Activated T-helper 17 cell treated with anti-CD3 and anti-CD28 coated beads, Interleukin-2, amount 50 U/mL, for 72 hours (primary cell): Measurements from ENCODE around the gene MLF2. TPM values are rescaled to one million over a fixed set of nuclear protein-coding genes. Genes with fewer than 3 reads are reported as not detected.
"Not testable (repeated sequence)": the region's sequence is repeated elsewhere in the genome, so short reads cannot be mapped to it uniquely, and the experiment has no call there.

Experiments
- ATAC-seq: fragments of 150-1000 bp; cut with Tn5 transposase; replicated peaks from 2 replicates; pipeline ENCODE4 v1.10.0; 2021; ENCODE audit warnings: mild to moderate bottlenecking, moderate library complexity
- H3K27ac Mint-ChIP-seq: one replicate; pipeline ENCODE4 v1.8.0; 2022; ENCODE audit warnings: mixed read lengths
- H3K27me3 Mint-ChIP-seq: one replicate; pipeline ENCODE4 v1.8.0; 2022; ENCODE audit warnings: mixed read lengths
- H3K36me3 Mint-ChIP-seq: one replicate; pipeline ENCODE4 v1.8.0; 2022; ENCODE audit warnings: low read depth, mild to moderate bottlenecking, mixed read lengths
- H3K4me1 Mint-ChIP-seq: one replicate; pipeline ENCODE4 v1.8.0; 2022; ENCODE audit warnings: mixed read lengths
- H3K4me3 Mint-ChIP-seq: one replicate; pipeline ENCODE4 v1.8.0; 2022; ENCODE audit warnings: mild to moderate bottlenecking, mixed read lengths
- H3K9me3 Mint-ChIP-seq: one replicate; pipeline ENCODE4 v1.8.0; 2022; ENCODE audit warnings: mixed read lengths
- total RNA-seq, 2 donors: library from RNA; stranded (reverse); gene quantifications; one replicate each; pipeline ENCODE4 v1.2.3, GENCODE V29; 2022

Gene MLF2
- total RNA-seq, 2 donors from 2014 or later, result 132 to 279 TPM

DNA sequence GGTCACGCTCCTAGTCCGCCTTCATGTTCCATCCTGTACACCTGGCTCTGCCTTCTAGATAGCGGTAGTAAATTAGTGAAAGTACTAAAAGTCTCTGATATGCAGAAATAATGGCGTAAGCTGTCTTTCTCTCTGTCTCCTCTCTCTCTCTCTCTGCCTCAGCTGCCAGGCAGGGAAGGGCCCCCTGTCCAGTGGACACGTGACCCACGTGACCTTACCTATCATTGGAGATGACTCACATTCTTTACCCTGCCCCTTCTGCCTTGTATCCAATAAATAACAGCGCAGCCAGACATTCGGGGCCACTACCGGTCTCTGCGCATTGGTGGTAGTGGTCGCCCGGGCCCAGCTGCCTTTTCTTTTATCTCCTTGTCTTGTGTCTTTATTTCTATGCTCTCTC lies 10.9 kb downstream of the MLF2 start:
- Mint-ChIP-seq H3K4me1 (peaks cover 29% of the 10 kb centered on the region), H3K36me3 (peaks cover 42% of the 10 kb centered on the region), H3K4me3 (peak overlapping the region; percentile 92), H3K27ac (peak overlapping the region; percentile 89)
- not testable (repeated sequence) for H3K9me3 Mint-ChIP-seq, ATAC-seq, H3K27me3 Mint-ChIP-seq

DNA sequence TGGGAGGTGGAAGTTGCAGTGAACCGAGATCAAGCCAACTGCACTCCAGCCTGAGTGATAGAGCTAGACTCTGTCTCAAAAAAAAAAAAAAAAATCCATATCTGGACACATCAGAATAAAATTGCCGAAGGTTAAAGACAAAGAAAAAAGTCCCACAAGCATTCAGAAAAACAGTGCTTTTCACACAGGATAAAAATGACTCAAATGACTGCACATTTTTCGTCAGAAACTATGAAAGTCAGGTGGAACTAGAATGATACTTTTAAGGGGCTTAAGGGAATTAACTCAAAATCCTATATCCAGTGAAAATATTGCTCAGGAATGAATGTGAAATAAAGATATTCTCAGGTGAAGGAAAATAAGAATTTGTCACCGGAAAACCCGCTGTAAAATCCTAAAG lies 16.2 kb downstream of the MLF2 start:
- ATAC-seq, result no peak
- no peaks in the 10 kb centered on the region for H3K27me3 Mint-ChIP-seq
- H3K36me3 Mint-ChIP-seq, result peaks cover 20% of the 10 kb centered on the region
- H3K9me3 Mint-ChIP-seq, result no peaks in the 10 kb centered on the region
- H3K4me1 Mint-ChIP-seq, result peaks cover 9% of the 10 kb centered on the region
- H3K4me3 Mint-ChIP-seq, result no peak overlapping the region
- H3K27ac Mint-ChIP-seq, result no peak overlapping the region

DNA sequence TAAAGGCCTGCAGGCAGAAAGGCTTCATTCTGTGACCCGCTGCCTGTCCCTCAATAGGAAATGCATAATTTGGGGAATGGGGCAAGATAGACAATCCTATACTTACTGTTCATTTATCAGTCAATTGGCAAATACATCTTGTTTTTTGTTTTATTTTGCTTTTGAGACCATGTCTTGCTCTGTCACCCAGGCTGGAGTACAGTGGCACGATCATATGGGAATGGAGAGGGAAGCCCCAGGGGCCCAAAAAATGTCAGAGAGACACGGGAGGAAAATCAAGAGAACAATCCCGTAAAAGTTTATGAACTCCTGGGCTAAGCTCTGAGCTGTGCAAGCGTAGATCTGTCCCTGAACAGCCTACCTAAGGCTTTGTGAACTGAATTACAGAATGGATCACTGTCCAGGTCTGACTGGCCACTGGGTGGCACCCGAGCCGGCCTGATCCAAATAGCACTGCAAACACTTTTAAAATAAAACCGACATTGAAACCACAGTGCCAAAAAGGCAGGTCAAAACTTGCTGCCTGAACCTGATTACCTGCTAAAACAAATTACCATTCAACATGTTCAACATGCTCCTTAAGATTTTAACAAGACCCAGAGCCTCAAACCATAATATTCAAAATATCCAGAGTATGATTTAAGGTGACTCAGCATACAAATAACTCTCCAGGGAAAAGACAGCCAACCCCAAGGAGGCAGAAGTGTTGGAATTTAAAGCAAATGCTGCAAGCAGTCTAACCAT lies 17.3 kb downstream of the MLF2 start:
- peak; percentile 85 for ATAC-seq
- peaks cover 30% of the 10 kb centered on the region for H3K36me3 Mint-ChIP-seq
- H3K4me3 Mint-ChIP-seq, result no peak overlapping the region
- peak overlapping the region; percentile 77 for H3K27ac Mint-ChIP-seq
- H3K4me1 Mint-ChIP-seq, result peaks cover 9% of the 10 kb centered on the region
- no peaks in the 10 kb centered on the region for H3K9me3 Mint-ChIP-seq
- H3K27me3 Mint-ChIP-seq, result no peaks in the 10 kb centered on the region

GRCh38 chr12:6734506-6735387 lies 18.2 kb downstream of the MLF2 start:
- Mint-ChIP-seq H3K4me3 (no peak overlapping the region), H3K27ac (peak overlapping the region; percentile 77), H3K4me1 (peaks cover 9% of the 10 kb centered on the region), H3K9me3 (no peaks in the 10 kb centered on the region), H3K27me3 (no peaks in the 10 kb centered on the region), H3K36me3 (peaks cover 39% of the 10 kb centered on the region)
- no peak for ATAC-seq

DNA sequence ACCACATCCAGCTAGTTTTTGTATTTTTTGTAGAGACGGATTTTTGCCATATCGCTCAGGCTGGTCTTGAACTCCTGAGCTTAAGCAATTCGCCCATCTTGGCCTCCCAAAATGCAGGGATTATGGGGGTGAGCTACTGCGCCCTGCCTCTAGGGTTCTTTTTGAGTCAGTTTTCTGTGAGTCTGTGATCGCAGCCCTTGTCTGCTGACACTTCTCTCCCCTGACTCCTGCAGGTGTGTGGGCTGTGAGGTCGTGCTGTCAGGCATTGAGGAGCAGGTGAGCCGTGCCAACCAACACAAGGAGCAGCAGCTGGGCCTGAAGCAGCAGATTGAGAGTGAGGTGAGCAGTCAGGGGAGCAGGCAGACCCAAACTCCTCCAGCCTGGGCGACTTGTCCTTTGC lies 22.8 kb downstream of the MLF2 start:
- no peaks in the 10 kb centered on the region for H3K27me3 Mint-ChIP-seq
- no peaks in the 10 kb centered on the region for H3K9me3 Mint-ChIP-seq
- ATAC-seq, result no peak
- no peak overlapping the region for H3K4me3 Mint-ChIP-seq
- H3K4me1 Mint-ChIP-seq, result peaks cover 6% of the 10 kb centered on the region
- no peak overlapping the region for H3K27ac Mint-ChIP-seq
- H3K36me3 Mint-ChIP-seq, result peaks cover 68% of the 10 kb centered on the region

GRCh38 chr12:6729186-6729585 lies 23.8 kb downstream of the MLF2 start:
- ATAC-seq, result no peak
- peaks cover 69% of the 10 kb centered on the region for H3K36me3 Mint-ChIP-seq
- H3K4me1 Mint-ChIP-seq, result peaks cover 12% of the 10 kb centered on the region
- H3K27me3 Mint-ChIP-seq, result no peaks in the 10 kb centered on the region
- no peak overlapping the region for H3K27ac Mint-ChIP-seq
- H3K9me3 Mint-ChIP-seq, result no peaks in the 10 kb centered on the region
- no peak overlapping the region for H3K4me3 Mint-ChIP-seq

DNA sequence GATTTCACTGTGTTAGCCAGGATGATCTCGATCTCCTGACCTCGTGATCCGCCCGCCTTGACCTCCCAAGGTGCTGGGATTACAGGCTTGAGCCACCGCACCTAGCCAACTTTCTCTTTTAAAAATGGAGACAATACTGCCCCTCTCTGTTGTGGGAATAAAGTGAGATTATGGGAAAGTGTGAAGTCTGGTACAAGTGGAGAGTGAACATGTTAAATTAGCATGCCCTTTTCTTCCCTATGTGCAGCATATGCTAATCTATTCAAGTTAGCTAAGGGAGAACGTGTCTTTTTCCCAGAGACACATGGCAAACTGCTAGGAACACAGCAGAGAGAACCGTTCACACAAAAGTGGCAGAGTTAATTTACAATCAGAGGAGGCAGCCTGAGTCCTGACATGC lies 27.6 kb downstream of the MLF2 start:
- peaks cover 26% of the 10 kb centered on the region for H3K4me1 Mint-ChIP-seq
- H3K36me3 Mint-ChIP-seq, result peaks cover 48% of the 10 kb centered on the region
- peaks cover 3% of the 10 kb centered on the region for H3K9me3 Mint-ChIP-seq
- H3K4me3 Mint-ChIP-seq, result peak overlapping the region; percentile 90
- H3K27ac Mint-ChIP-seq, result peak overlapping the region; percentile 11
- no peak for ATAC-seq
- H3K27me3 Mint-ChIP-seq, result no peaks in the 10 kb centered on the region

DNA sequence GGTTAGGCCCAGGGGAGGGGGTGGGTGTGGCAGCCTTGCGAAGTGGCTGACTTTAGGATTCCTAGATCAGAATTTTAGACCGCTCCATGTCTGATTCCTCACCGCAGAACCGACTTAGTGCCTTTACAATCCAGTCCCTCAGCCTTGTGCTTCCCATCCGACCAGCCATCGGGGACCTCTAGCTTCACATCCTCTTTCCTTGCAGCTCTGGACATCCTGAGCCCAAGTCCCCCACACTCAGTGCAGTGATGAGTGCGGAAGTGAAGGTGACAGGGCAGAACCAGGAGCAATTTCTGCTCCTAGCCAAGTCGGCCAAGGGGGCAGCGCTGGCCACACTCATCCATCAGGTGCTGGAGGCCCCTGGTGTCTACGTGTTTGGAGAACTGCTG lies 28.5 kb downstream of the MLF2 start:
- Mint-ChIP-seq H3K27ac (peak overlapping the region; percentile 93), H3K4me3 (peak overlapping the region; percentile 90), H3K27me3 (no peaks in the 10 kb centered on the region), H3K9me3 (peaks cover 3% of the 10 kb centered on the region), H3K4me1 (peaks cover 26% of the 10 kb centered on the region), H3K36me3 (peaks cover 38% of the 10 kb centered on the region)
- ATAC-seq, result peak; percentile 41

GRCh38 chr12:6723607-6724408 lies 29.1 kb downstream of the MLF2 start, which contains the start of gene COPS7A:
COPS7A (plus strand) TSS chr12:6724046; CDS start chr12:6724657, 611 bp downstream.
- Mint-ChIP-seq H3K27me3 (no peaks in the 10 kb centered on the region), H3K4me3 (peak within 1 kb of the TSS; percentile 90), H3K27ac (peak within 1 kb of the TSS; percentile 93), H3K9me3 (peaks cover 3% of the 10 kb centered on the region), H3K4me1 (peaks cover 26% of the 10 kb centered on the region), H3K36me3 (peaks cover 33% of the 10 kb centered on the region)
- ATAC-seq, result peak; percentile 95

GRCh38 chr12:6722863-6723262 lies 30.1 kb downstream of the MLF2 start:
- ATAC-seq, result no peak
- Mint-ChIP-seq H3K27ac (peak overlapping the region; percentile 93), H3K27me3 (no peaks in the 10 kb centered on the region), H3K4me3 (peak overlapping the region; percentile 90), H3K9me3 (peaks cover 3% of the 10 kb centered on the region), H3K4me1 (peaks cover 26% of the 10 kb centered on the region), H3K36me3 (peaks cover 23% of the 10 kb centered on the region)

GRCh38 chr12:6716874-6717437 lies 36.0 kb downstream of the MLF2 start:
- H3K36me3 Mint-ChIP-seq, result no peaks in the 10 kb centered on the region
- no peaks in the 10 kb centered on the region for H3K4me1 Mint-ChIP-seq
- no peak for ATAC-seq
- no peak overlapping the region for H3K4me3 Mint-ChIP-seq
- peaks cover 2% of the 10 kb centered on the region for H3K27me3 Mint-ChIP-seq
- H3K27ac Mint-ChIP-seq, result no peak overlapping the region
- no peaks in the 10 kb centered on the region for H3K9me3 Mint-ChIP-seq

DNA sequence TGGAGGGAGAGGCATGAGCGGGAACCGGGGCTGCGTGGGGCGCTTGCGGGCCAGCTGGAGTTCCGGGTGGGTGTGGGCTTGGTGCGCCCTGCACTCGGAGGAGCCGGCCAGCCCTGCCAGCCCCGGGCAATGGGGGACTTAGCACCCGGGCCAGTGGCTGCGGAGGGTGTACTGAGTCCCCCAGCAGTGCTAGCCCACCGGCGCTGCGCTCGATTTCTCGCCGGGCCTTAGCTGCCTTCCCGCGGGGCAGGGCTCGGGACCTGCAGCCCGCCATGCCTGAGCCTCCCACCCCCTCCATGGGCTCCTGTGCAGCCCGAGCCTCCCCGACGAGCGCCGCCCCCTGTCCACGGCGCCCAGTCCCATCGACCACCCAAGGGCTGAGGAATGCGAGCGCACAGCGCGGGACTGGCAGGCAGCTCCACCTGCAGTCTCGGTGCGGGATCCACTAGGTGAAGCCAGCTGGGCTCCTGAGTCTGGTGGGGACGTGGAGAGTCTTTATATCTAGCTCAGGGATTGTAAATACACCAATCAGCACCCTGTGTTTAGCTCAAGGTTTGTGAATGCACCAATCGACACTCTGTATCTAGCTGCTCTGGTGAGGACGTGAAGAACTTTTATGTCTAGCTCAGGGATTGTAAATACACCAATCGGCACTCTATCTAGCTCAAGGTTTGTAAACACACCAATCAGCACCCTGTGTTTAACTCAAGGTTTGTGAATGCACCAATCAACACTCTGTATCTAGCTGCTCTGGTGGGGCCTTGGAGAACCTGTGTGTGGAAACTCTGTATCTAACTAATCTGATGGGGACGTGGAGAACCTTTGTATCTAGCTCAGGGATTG lies 36.7 kb downstream of the MLF2 start:
- H3K4me1 Mint-ChIP-seq, result not testable (repeated sequence)

DNA sequence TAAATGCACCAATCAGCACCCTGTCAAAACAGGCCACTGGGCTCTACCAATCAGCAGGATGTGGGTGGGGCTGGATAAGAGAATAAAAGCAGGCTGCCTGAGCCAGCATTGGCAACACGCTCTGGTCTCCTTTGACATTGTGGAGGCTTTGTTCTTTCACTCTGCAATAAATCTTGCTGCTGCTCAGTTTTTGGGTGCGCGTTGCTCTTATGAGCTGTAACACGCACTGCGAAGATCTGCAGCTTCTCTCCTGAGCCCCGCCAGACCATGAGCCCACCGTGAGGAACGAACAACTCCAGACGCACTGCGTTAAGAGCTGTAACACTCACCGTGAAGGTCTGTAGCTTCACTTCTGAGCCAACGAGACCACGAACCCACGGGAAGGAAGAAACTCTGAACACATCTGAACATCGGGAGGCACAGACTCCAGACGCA lies 44.0 kb downstream of the MLF2 start:
- ATAC-seq, result no peak
- Mint-ChIP-seq H3K4me3 (peak overlapping the region; percentile 69), H3K27ac (no peak overlapping the region), H3K9me3 (no peaks in the 10 kb centered on the region), H3K4me1 (no peaks in the 10 kb centered on the region), H3K27me3 (peaks cover 3% of the 10 kb centered on the region), H3K36me3 (no peaks in the 10 kb centered on the region)

More for the DNA sequence above, 36.7 kb downstream of the MLF2 start:
- not testable (repeated sequence) for ATAC-seq, H3K4me3 Mint-ChIP-seq, H3K9me3 Mint-ChIP-seq, H3K36me3 Mint-ChIP-seq, H3K27me3 Mint-ChIP-seq, H3K27ac Mint-ChIP-seq
